NCI-H2227 treated with DMSO at 0.1 percent for 48 hours (cell line): ENCODE results near the gene CABP7.

Experiments
- DNase-seq: peaks from one replicate; lab custom pipeline; 2025; lab: John Stamatoyannopoulos, UW

The CABP7 gene

GRCh38 chr22:29773233-29773632, 53.4 kb downstream of the CABP7 start:
- no peak for DNase-seq

- no peak for DNase-seq
These were observed 60.4 kb downstream of the CABP7 start for GRCh38 chr22:29780220-29780619.

GRCh38 chr22:29780748-29781676, 61.2 kb downstream of the CABP7 start:
- DNase-seq = no peak
